SU-DHL-6 (cell line): ENCODE results near the gene MALRD1.

Experiments used
- H2AFZ ChIP-seq: fragments of 200-600 bp; sonication (generic); 2 replicates; pipeline ENCODE4 v1.6.1; 2014; ENCODE audit warnings: low read depth, mild to moderate bottlenecking, moderate library complexity, mixed read lengths, antibody characterized with exemption, low read length; ENCODE audit not compliant: severe bottlenecking
- H3F3A ChIP-seq: fragments of 200-600 bp; shearing (Covaris generic); 2 replicates; pipeline ENCODE4 v1.6.0; 2016; ENCODE audit warnings: antibody characterized with exemption, mild to moderate bottlenecking; ENCODE audit not compliant: insufficient read depth
- H3K27ac ChIP-seq: fragments of 200-600 bp; sonication (generic); 2 replicates; pipeline ENCODE4 v1.5.1; 2016; ENCODE audit warnings: low read depth, mild to moderate bottlenecking, low read length, moderate library complexity, mixed read lengths
- H3K27me3 ChIP-seq: fragments of 200-600 bp; sonication (generic), shearing (Covaris generic); 2 replicates; pipeline ENCODE4 v1.6.0; 2014; ENCODE audit warnings: mild to moderate bottlenecking, low read length
- H3K36me3 ChIP-seq: fragments of 200-600 bp; sonication (generic); 2 replicates; pipeline ENCODE4 v1.6.1; 2014; ENCODE audit warnings: mild to moderate bottlenecking, low read length, mixed read lengths
- H3K4me2 ChIP-seq: fragments of 300-600, 200-600 bp; shearing (Covaris generic), sonication (generic); 2 replicates; pipeline ENCODE4 v1.6.0; 2014; ENCODE audit warnings: low read length, low read depth, mild to moderate bottlenecking; ENCODE audit not compliant: poor library complexity, severe bottlenecking
- H3K4me3 ChIP-seq: fragments of 200-600 bp; sonication (generic); 2 replicates; pipeline ENCODE4 v1.5.1; 2014; ENCODE audit warnings: antibody characterized with exemption, low read length, mild to moderate bottlenecking, mixed read lengths; ENCODE audit not compliant: insufficient read depth, poor library complexity, severe bottlenecking
- H3K79me2 ChIP-seq: fragments of 200-600 bp; sonication (generic); 2 replicates; pipeline ENCODE4 v1.6.1; 2014; ENCODE audit warnings: mild to moderate bottlenecking, low read length, moderate library complexity; ENCODE audit not compliant: insufficient read depth
- H3K9ac ChIP-seq: fragments of 200-600 bp; sonication (generic); 2 replicates; pipeline ENCODE4 v1.7.0; 2014; ENCODE audit warnings: mild to moderate bottlenecking, low read length
- H3K9me2 ChIP-seq: fragments of 200-600 bp; sonication (generic); replicated peaks from 2 replicates; pipeline ENCODE4 v1.6.1; 2014; ENCODE audit warnings: low read length; ENCODE audit not compliant: insufficient read depth
- H3K9me3 ChIP-seq: fragments of 200-600 bp; sonication (generic); 2 replicates; pipeline ENCODE4 v1.6.1; 2014; ENCODE audit warnings: low read length, mixed read lengths; ENCODE audit not compliant: insufficient read depth
- H4K20me1 ChIP-seq: fragments of 200-600 bp; sonication (generic); 2 replicates; pipeline ENCODE4 v1.6.1; 2014; ENCODE audit warnings: low read depth, mild to moderate bottlenecking, antibody characterized with exemption, low read length, moderate library complexity, mixed read lengths
- EZH2phosphoT487 ChIP-seq: fragments of 200-600 bp; sonication (generic), shearing (Covaris generic); conservative IDR thresholded peaks from 2 replicates; pipeline ENCODE4 v1.6.1; 2018; ENCODE audit warnings: mild to moderate bottlenecking, antibody characterized with exemption, low read length, moderate library complexity, mixed read lengths
- TF ChIP-seq, protein P1 (sequence below): fragments of 200-600 bp; sonication (generic); IDR thresholded peaks from one replicate; pipeline ENCODE4 v1.5.1; 2017; ENCODE audit warnings: antibody characterized with exemption, mild to moderate bottlenecking, low read length, moderate library complexity; ENCODE audit not compliant: insufficient read depth, poor library complexity, severe bottlenecking

MALRD1 gene

DNA sequence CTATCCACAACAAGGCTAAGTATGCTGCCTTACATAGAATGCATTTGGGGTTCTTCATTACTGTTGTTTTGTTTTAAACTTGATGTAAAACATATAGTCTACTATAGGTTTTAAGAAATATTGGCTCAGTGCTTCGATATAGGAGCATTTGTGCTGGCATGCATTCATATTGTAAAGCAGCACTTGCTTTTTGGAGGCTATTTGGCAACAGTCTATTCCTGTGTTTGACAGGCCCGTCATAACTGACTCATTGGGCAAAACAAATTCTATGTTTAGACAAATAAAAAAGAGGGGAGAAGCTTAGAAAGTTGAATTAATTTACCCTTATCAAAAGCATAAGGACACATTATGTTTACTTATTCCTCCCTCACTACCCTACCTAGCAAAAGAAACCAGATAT lies 729.2 kb downstream of the MALRD1 start:
- Histone ChIP-seq H3K79me2 (no peaks in the 10 kb centered on the region), H3F3A (no peaks in the 10 kb centered on the region), H3K9ac (no peak overlapping the region), H3K9me3 (no peaks in the 10 kb centered on the region), H3K4me2 (no peak overlapping the region), H2AFZ (no peak overlapping the region), H3K27me3 (no peaks in the 10 kb centered on the region), H3K4me3 (no peak overlapping the region), H3K9me2 (no peaks in the 10 kb centered on the region), H3K27ac (no peak overlapping the region), H4K20me1 (no peaks in the 10 kb centered on the region), H3K36me3 (no peaks in the 10 kb centered on the region)
- TF ChIP-seq, protein P1, sequence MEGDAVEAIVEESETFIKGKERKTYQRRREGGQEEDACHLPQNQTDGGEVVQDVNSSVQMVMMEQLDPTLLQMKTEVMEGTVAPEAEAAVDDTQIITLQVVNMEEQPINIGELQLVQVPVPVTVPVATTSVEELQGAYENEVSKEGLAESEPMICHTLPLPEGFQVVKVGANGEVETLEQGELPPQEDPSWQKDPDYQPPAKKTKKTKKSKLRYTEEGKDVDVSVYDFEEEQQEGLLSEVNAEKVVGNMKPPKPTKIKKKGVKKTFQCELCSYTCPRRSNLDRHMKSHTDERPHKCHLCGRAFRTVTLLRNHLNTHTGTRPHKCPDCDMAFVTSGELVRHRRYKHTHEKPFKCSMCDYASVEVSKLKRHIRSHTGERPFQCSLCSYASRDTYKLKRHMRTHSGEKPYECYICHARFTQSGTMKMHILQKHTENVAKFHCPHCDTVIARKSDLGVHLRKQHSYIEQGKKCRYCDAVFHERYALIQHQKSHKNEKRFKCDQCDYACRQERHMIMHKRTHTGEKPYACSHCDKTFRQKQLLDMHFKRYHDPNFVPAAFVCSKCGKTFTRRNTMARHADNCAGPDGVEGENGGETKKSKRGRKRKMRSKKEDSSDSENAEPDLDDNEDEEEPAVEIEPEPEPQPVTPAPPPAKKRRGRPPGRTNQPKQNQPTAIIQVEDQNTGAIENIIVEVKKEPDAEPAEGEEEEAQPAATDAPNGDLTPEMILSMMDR: no peak
- no peak for TF ChIP-seq EZH2phosphoT487

DNA sequence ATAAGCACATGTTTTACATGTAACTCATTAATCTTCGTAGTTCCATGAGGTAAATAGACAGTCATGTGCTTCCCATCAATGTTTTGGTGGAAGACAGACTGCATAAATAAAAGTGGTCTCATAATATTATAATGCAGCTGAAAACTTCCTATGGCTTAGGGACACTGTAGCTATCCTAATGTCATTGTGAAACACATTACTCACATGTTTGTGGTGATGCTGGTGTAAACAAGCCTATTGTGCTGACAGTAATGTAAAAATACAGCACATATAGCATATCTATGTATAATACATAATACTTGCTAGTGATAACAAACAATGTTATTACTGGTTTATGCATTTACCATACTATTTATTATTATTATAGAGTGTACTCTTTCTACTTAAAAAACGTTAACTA lies 730.4 kb downstream of the MALRD1 start:
- H3K79me2 ChIP-seq: no peaks in the 10 kb centered on the region

GRCh38 chr10:19782430-19783089 lies 734.0 kb downstream of the MALRD1 start:
- H3F3A ChIP-seq: no peaks in the 10 kb centered on the region

More for the DNA sequence above, 730.4 kb downstream of the MALRD1 start:
- H4K20me1 ChIP-seq: no peaks in the 10 kb centered on the region
- H3K4me3 ChIP-seq: no peak overlapping the region
- H3K27me3 ChIP-seq: no peaks in the 10 kb centered on the region
- no peaks in the 10 kb centered on the region for H3F3A ChIP-seq
- no peaks in the 10 kb centered on the region for H3K36me3 ChIP-seq
- no peak overlapping the region for H2AFZ ChIP-seq
- no peaks in the 10 kb centered on the region for H3K9me3 ChIP-seq
- TF ChIP-seq EZH2phosphoT487: no peak
- TF ChIP-seq, protein P1: no peak
- H3K27ac ChIP-seq: no peak overlapping the region
- no peak overlapping the region for H3K9ac ChIP-seq
- no peaks in the 10 kb centered on the region for H3K9me2 ChIP-seq
- no peak overlapping the region for H3K4me2 ChIP-seq

More at GRCh38 chr10:19782430-19783089, 734.0 kb downstream of the MALRD1 start:
- Histone ChIP-seq H3K36me3 (no peaks in the 10 kb centered on the region), H3K9ac (no peak overlapping the region), H3K27ac (no peak overlapping the region), H3K4me3 (no peak overlapping the region), H3K27me3 (no peaks in the 10 kb centered on the region), H4K20me1 (no peaks in the 10 kb centered on the region), H3K4me2 (no peak overlapping the region), H2AFZ (no peak overlapping the region), H3K79me2 (no peaks in the 10 kb centered on the region), H3K9me3 (no peaks in the 10 kb centered on the region), H3K9me2 (no peaks in the 10 kb centered on the region)
- TF ChIP-seq, protein P1: no peak
- no peak for TF ChIP-seq EZH2phosphoT487
